K562 (cell line): ENCODE results near the gene RAB1B. TPM values are rescaled to one million over a fixed set of nuclear protein-coding genes. Genes with fewer than 3 reads are reported as not detected.
A peak's percentile ranks its signal among the peaks of the same experiment; 100 is the strongest.

Experiments used
- ATAC-seq: fragments of 200-7000 bp; cut with Tn5 transposase; 3 replicates; pipeline ENCODE4 v1.9.1; 2020; ENCODE audit warnings: moderate library complexity
- BruUV-seq: library from RNA; stranded (reverse); fragments of 400-500 nt; replicated peaks from 2 replicates; lab custom pipeline; 2021; lab: Mats Ljungman, UMichigan
- CTCF ChIA-PET: fragments of 300-600 bp; formaldehyde crosslinking; extraction: SDS; loops from one replicate; lab custom pipeline; 2021; ENCODE audit warnings: low intra/inter-chr PET ratio; lab: Yijun Ruan, JAX
- POLR2A ChIA-PET: fragments of 300-600, 350-650 bp; sonication (Branson Sonifier 250); formaldehyde crosslinking; extraction: SDS; loops from one replicate; lab custom pipeline; 2021; ENCODE audit warnings: antibody characterized with exemption, inconsistent platforms; lab: Yijun Ruan, JAX
- DNase-seq, 4 experiments: peaks; one replicate each; pipeline versions ENCODE4 v3.0.0 to v3.0.0-alpha.2; 2011 to 2018; ENCODE audit warnings: low spot score in 3 of 4, mixed read lengths in 3 of 4; ENCODE audit errors: extremely low read depth in 1 of 4
- FAIRE-seq: peaks from 2 replicates; lab custom pipeline; 2011; peaks lifted over from hg19 to GRCh38; lab: Jason Lieb, UNC
- H2AFZ ChIP-seq: 2 replicates; pipeline ENCODE4 v1.6.0; 2011; ENCODE audit warnings: low read depth, low read length, control low read depth, inconsistent platforms
- H3K27ac ChIP-seq: fragments of 200-600 bp; 3 replicates; pipeline ENCODE4 v1.8.0; 2011; ENCODE audit warnings: low read depth, mild to moderate bottlenecking, control low read depth, inconsistent platforms, low read length, moderate library complexity, mixed read lengths; ENCODE audit errors: extremely low read depth
- H3K27me3 ChIP-seq, 2 experiments: fragments of 300-600 bp in 1 of 2; 2 replicates in 1 of 2; 3 replicates in 1 of 2; pipeline versions ENCODE4 v1.6.0 to v1.8.0; 2011; ENCODE audit warnings: inconsistent platforms in 2 of 2, low read length in 2 of 2, mild to moderate bottlenecking in 1 of 2, mixed read lengths in 1 of 2, moderate library complexity in 1 of 2; ENCODE audit not compliant: control insufficient read depth in 2 of 2, insufficient read depth in 2 of 2
- H3K36me3 ChIP-seq: fragments of 300-600 bp; 3 replicates; pipeline ENCODE4 v1.8.0; 2011; ENCODE audit warnings: mild to moderate bottlenecking, low read length, inconsistent platforms; ENCODE audit not compliant: control insufficient read depth, insufficient read depth
- H3K4me1 ChIP-seq, 2 experiments: fragments of 200-600 bp in 1 of 2; replicated peaks in 1 of 2; 2 replicates in 1 of 2; 3 replicates in 1 of 2; pipeline versions ENCODE4 v1.5.1 to v1.8.0; 2011; ENCODE audit warnings: inconsistent platforms in 2 of 2, low read length in 2 of 2, mild to moderate bottlenecking in 1 of 2, mixed read lengths in 1 of 2, moderate library complexity in 1 of 2; ENCODE audit not compliant: control insufficient read depth in 2 of 2, insufficient read depth in 2 of 2
- H3K4me2 ChIP-seq: 2 replicates; pipeline ENCODE4 v1.6.1; 2011; ENCODE audit warnings: low read length, control low read depth, inconsistent platforms, mixed read lengths; ENCODE audit not compliant: insufficient read depth
- H3K4me3 ChIP-seq: fragments of 200-600 bp; sonication (generic), shearing (Covaris generic); 2 replicates; pipeline ENCODE4 v1.5.1; 2016; ENCODE audit warnings: control low read depth, inconsistent platforms
- H3K79me2 ChIP-seq: fragments of 200-600 bp; 3 replicates; pipeline ENCODE4 v1.8.0; 2011; ENCODE audit warnings: low read length, inconsistent platforms; ENCODE audit not compliant: control insufficient read depth, insufficient read depth
- H3K9ac ChIP-seq, 2 experiments: 2 replicates each; pipeline versions ENCODE4 v1.6.0 to v1.6.1; 2011; ENCODE audit warnings: low read depth in 2 of 2, low read length in 2 of 2, control low read depth in 1 of 2, inconsistent platforms in 1 of 2, mild to moderate bottlenecking in 1 of 2, mixed read lengths in 1 of 2; ENCODE audit not compliant: insufficient read depth in 1 of 2
- H3K9me1 ChIP-seq: one replicate; pipeline ENCODE4 v1.6.0; 2011; ENCODE audit warnings: inconsistent platforms, mild to moderate bottlenecking, low read length, moderate library complexity; ENCODE audit not compliant: control insufficient read depth, insufficient read depth
- H3K9me3 ChIP-seq: replicated peaks from 2 replicates; pipeline ENCODE4 v1.5.1; 2011; ENCODE audit warnings: low read depth, low read length, inconsistent platforms; ENCODE audit not compliant: control insufficient read depth, insufficient read depth
- H4K20me1 ChIP-seq: replicated peaks from 2 replicates; pipeline ENCODE4 v1.6.1; 2011; ENCODE audit warnings: low read length, inconsistent platforms, mixed read lengths; ENCODE audit not compliant: control insufficient read depth, insufficient read depth
- BCOR ChIP-seq: fragments of 450-650 bp; IDR thresholded peaks from 2 replicates; pipeline ENCODE4 v1.6.1; 2016
- KDM1A ChIP-seq, 2 experiments: fragments of 450-650 bp; IDR thresholded peaks; 2 replicates each; pipeline ENCODE4 v1.6.1; 2016; ENCODE audit warnings: mild to moderate bottlenecking in 2 of 2
- RBM25 ChIP-seq: fragments of 200-400 bp; formaldehyde crosslinking; IDR thresholded peaks from 2 replicates; pipeline ENCODE4 v1.6.1; 2018; ENCODE audit warnings: low read length, low read depth, moderate library complexity; ENCODE audit not compliant: severe bottlenecking
- WGBS: fragments of 100-300 bp; shearing (Covaris generic); methylation state at CpG from one replicate; pipeline ENCODE4 v1.1.6; 2016; ENCODE audit warnings: low coverage, mixed read lengths; ENCODE audit not compliant: insufficient coverage; ENCODE audit errors: missing lambda C conversion rate; 5-methylcytosine and 5-hydroxymethylcytosine counted together
- in situ Hi-C: fragments of 300-500 bp; cut with MboI; formaldehyde crosslinking; loops from 4 replicates; pipeline ENCODE4 v1.15.0; 2018; ENCODE audit warnings: inconsistent platforms, mixed read lengths
- intact Hi-C: fragments of 100-400 bp; cut with micrococcal nuclease; formaldehyde crosslinking; loops from 2 replicates; pipeline ENCODE4 v1.14.2; 2022
- polyA plus RNA-seq, 8 experiments: library from polyadenylated mRNA; depleted of rRNA in 4 of 8; stranded (reverse) in 5 of 8; unstranded in 3 of 8; fragments of >200 nt; fragmentation: Nextera tagmentation in 2 of 8; fragmentation: Illumina TruSeq in 1 of 8; extraction: Ambion mirVana in 2 of 8; extraction: Trizol in 1 of 8; gene quantifications; 2 replicates each; pipeline versions ENCODE4 v1.2.1 to v1.2.3, GENCODE V29; 2011 to 2014; ENCODE audit warnings: inconsistent platforms in 1 of 8, missing spikeins in 1 of 8
- total RNA-seq, 7 experiments: library from RNA; depleted of rRNA in 6 of 7; stranded (reverse); fragments of >200 nt in 6 of 7; fragmentation: Illumina TruSeq in 2 of 7; extraction: Trizol in 2 of 7; gene quantifications; 2 replicates each; pipeline versions ENCODE4 v1.2.1 to v1.2.3, GENCODE V29; 2011 to 2021; ENCODE audit warnings: low replicate concordance in 1 of 7
- TF ChIP-seq, protein P1 (sequence below): fragments of 200-800 bp; sonication (Bioruptor generic); IDR thresholded peaks from 2 replicates; pipeline ENCODE4 v1.6.1; 2017; ENCODE audit warnings: missing genetic modification characterization, missing compliant biosample characterization

Gene RAB1B
- total and polyA plus RNA-seq, 9 of the 15 experiments (the other 6 are each of a cell fraction or from before 2014, with no cell fraction given), result 5.6 to 146 (median 98.6) TPM

DNA sequence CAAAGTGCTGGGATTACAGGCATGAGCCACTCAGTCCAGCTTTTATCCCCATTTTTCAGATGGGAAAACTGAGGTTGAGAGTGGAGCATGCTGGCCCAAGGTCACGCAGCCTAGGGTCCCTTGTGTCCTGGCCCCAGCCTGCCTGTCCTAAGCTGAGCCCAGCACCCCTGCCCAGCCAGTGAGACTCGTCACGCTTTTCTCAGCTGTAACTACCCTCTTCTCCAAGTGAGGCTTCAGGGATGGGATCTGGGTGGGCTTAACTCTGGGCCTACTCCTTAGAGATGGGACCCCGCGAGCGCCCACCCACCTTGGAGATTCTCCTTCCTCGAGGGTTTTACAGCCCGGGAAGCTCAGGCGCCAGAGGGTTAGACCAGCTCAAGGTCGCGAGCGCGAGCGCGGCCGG lies 22.9 kb downstream of the RAB1B start:
- BruUV-seq, result no TSS peak
- Histone ChIP-seq H3K27me3 (no peaks in the 10 kb centered on the region), H3K27ac (no peak overlapping the region), H2AFZ (no peak overlapping the region), H3K4me1 (peaks cover 19 to 63% of the 10 kb centered on the region in 2 experiments), H3K4me3 (no peak overlapping the region), H3K4me2 (no peak overlapping the region), H3K79me2 (peaks cover 21% of the 10 kb centered on the region), H3K9me1 (no peaks in the 10 kb centered on the region), H3K36me3 (peaks cover 14% of the 10 kb centered on the region; the same call in 2 of the 3 replicates), H3K9me3 (no peaks in the 10 kb centered on the region), H4K20me1 (0 out of 2 replicates have a peak, but pooled peaks cover 5% of the 10 kb centered on the region), H3K9ac (no peak overlapping the region)
- in situ Hi-C loops, result no loop called here
- intact Hi-C loops, result no loop called here
- ChIA-PET POLR2A (interaction anchor here (1.1 kb wide), 1 partner anchor 24 kb away, joined by 4 read pairs; no protein-coding TSS in a partner anchor), CTCF (no interaction called here)
- 88% methylated on average over 13 of the region's 16 CpGs for WGBS
- FAIRE-seq, result no peak
- ATAC-seq, result no peak
- no peak for DNase-seq
- peak in 1 of 2 experiments; percentile 37; a peak in 1 of 4 replicates for TF ChIP-seq KDM1A (IDR thresholded peaks at IDR 0.05)
- peak; percentile 51 for TF ChIP-seq RBM25
- TF ChIP-seq, protein P1, sequence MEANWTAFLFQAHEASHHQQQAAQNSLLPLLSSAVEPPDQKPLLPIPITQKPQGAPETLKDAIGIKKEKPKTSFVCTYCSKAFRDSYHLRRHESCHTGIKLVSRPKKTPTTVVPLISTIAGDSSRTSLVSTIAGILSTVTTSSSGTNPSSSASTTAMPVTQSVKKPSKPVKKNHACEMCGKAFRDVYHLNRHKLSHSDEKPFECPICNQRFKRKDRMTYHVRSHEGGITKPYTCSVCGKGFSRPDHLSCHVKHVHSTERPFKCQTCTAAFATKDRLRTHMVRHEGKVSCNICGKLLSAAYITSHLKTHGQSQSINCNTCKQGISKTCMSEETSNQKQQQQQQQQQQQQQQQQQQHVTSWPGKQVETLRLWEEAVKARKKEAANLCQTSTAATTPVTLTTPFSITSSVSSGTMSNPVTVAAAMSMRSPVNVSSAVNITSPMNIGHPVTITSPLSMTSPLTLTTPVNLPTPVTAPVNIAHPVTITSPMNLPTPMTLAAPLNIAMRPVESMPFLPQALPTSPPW (CRISPR knock-in tag), result no peak
- peak; percentile 42; the same call in 1 of the 2 replicates for TF ChIP-seq BCOR
